Vagina (tissue), 2 donors: ENCODE results near the gene C6orf52. TPM values are rescaled to one million over a fixed set of nuclear protein-coding genes. Genes with fewer than 3 reads are reported as not detected.

Source experiments
- DNase-seq, 2 donors: peaks; one replicate each; pipeline ENCODE4 v3.0.0-alpha.2; 2017; ENCODE audit errors: extremely low spot score in 2 of 2
- H3K27ac ChIP-seq: fragments of 200-600 bp; sonication (generic); one replicate; pipeline ENCODE4 v1.5.1; 2019
- H3K27me3 ChIP-seq: fragments of 200-600 bp; sonication (generic); one replicate; pipeline ENCODE4 v1.5.1; 2019
- H3K36me3 ChIP-seq, 2 donors: fragments of 200-600 bp; sonication (generic); one replicate each; pipeline ENCODE4 v1.5.1; 2017 to 2019
- H3K4me1 ChIP-seq: fragments of 200-600 bp; sonication (generic); one replicate; pipeline ENCODE4 v1.5.1; 2019
- H3K4me3 ChIP-seq, 2 donors: fragments of 200-600 bp; sonication (generic); 1 replicate in 1 of 2; 2 replicates in 1 of 2; pipeline ENCODE4 v1.5.1; 2016 to 2019
- H3K9me3 ChIP-seq: fragments of 200-600 bp; sonication (generic); one replicate; pipeline ENCODE4 v1.5.1; 2019
- CTCF ChIP-seq, 3 experiments: fragments of 450-650 bp in 2 of 3; fragments of 200-600 bp in 1 of 3; sonication (generic) in 1 of 3; IDR thresholded peaks; one replicate each; pipeline ENCODE4 v1.5.1; 2017 to 2019; ENCODE audit warnings: antibody characterized with exemption in 3 of 3, mild to moderate bottlenecking in 2 of 3, moderate library complexity in 2 of 3
- POLR2A ChIP-seq, 2 donors: fragments of 450-650 bp; IDR thresholded peaks; one replicate each; pipeline ENCODE4 v1.6.1; 2017; ENCODE audit warnings: antibody characterized with exemption in 2 of 2, mild to moderate bottlenecking in 2 of 2, moderate library complexity in 2 of 2
- POLR2AphosphoS5 ChIP-seq, 2 donors: sonication (generic); formaldehyde crosslinking; IDR thresholded peaks; one replicate each; pipeline ENCODE4 v1.9.0; 2017; ENCODE audit warnings: antibody characterized with exemption in 2 of 2, mild to moderate bottlenecking in 2 of 2, low read depth in 1 of 2; ENCODE audit not compliant: insufficient read depth in 1 of 2
- intact Hi-C: fragments of 100-400 bp; cut with DNase I; formaldehyde crosslinking; loops from one replicate; pipeline ENCODE4 v1.15.1; 2023
- total RNA-seq: library from RNA; depleted of rRNA; stranded (reverse); fragments of >200 nt; gene quantifications from one replicate; pipeline ENCODE4 v1.2.3, GENCODE V29; 2016

C6orf52 gene
- total RNA-seq, 1 donor from 2014 or later, result not detected

DNA sequence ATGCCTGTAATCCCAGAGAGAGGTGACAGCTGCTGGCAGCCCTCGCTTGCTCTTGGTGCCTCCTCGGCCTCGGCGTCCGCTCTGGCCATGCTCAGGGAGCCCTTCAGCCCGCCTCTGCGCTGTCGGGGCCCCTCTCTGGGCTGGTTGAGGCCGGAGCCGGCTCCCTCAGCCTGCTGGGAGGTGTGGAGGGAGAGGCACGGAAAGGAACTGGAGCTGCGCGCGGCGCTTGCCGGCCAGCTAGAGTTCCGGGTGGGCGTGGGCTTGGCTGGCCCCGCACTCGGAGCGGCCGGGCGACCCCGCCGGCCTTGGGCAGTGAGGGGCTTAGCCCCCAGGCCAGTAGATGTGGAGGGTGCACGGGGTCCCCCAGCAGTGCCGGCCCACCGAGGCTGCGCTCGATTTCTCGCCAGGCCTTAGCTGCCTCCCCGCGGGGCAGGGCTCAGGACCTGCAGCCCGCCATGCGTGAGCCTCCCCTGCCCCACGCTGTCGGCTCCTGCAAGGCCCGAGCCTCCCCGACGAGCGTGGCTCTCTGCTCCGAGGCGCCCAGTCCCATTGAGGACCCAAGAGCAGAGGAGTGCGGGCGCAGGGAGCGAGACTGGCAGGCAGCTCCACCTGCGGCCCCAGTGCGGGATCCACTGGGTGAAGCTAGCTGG lies 34.6 kb downstream of the C6orf52 start:
- Histone ChIP-seq H3K36me3 (no peaks in the 10 kb centered on the region), H3K4me1 (no peaks in the 10 kb centered on the region), H3K9me3 (no peaks in the 10 kb centered on the region), H3K27me3 (no peaks in the 10 kb centered on the region), H3K27ac (no peak overlapping the region), H3K4me3 (peak overlapping the region in 1 of 2 donors; percentile 35)
- DNase-seq, result no peak
- TF ChIP-seq CTCF (IDR thresholded peaks at IDR 0.05), result no peak
- no peak for TF ChIP-seq POLR2A (IDR thresholded peaks at IDR 0.05)
- TF ChIP-seq POLR2AphosphoS5 (IDR thresholded peaks at IDR 0.05; ENCODE audit: insufficient read depth in 1 of 2, low read depth in 1 of 2), result no peak
- intact Hi-C loops, result no loop called here

DNA sequence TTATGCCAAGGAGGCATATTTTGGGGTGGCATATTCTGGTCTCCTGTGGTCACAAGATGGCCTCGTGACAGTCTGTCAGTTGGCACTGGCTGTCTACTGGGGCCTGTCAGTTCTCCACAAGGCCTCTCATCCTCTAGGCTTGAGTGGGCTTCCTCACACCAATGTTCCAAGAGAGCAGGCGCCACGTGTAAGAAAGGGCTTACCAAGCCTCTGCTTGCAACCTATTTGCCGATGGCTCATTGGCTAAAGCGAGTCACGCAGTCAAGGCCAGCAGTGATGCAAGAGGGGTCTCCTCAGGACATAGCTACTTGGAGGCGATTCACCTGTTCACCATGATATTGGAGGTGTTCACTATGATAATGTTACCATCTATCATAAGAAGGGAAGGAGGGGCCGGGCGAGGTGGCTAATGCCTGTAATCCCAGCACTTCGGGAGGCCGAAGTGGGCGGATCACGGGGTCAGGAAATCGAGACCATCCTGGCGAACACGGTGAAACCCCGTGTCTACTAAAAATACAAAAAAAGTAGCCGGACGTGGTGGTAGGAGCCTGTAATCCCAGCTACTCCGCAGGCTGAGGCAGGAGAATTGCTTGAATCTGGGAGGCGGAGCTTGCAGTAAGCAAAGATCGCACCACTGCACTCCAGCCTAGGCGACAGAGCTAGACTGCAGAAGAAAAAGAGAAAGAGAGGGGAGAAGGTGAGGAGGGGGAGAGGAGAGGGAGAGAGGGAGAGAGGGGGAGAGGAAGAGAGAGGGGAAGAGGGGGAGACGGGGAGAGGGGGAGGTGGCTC lies 35.3 kb downstream of the C6orf52 start:
- TF ChIP-seq POLR2AphosphoS5 (IDR thresholded peaks at IDR 0.05; ENCODE audit: insufficient read depth in 1 of 2, low read depth in 1 of 2), result no peak
- TF ChIP-seq POLR2A (IDR thresholded peaks at IDR 0.05), result no peak
- no peak for TF ChIP-seq CTCF (IDR thresholded peaks at IDR 0.05)
- Histone ChIP-seq H3K9me3 (no peaks in the 10 kb centered on the region), H3K27ac (no peak overlapping the region), H3K4me1 (no peaks in the 10 kb centered on the region), H3K27me3 (no peaks in the 10 kb centered on the region), H3K36me3 (no peaks in the 10 kb centered on the region), H3K4me3 (peak overlapping the region in 1 of 2 donors; percentile 35)
- intact Hi-C loops, result no loop called here
- no peak for DNase-seq

GRCh38 chr6:10655508-10656055 lies 38.8 kb downstream of the C6orf52 start:
- no peak for TF ChIP-seq POLR2AphosphoS5 (IDR thresholded peaks at IDR 0.05; ENCODE audit: insufficient read depth in 1 of 2, low read depth in 1 of 2)
- intact Hi-C loops, result no loop called here
- Histone ChIP-seq H3K27ac (no peak overlapping the region), H3K36me3 (no peaks in the 10 kb centered on the region), H3K27me3 (no peaks in the 10 kb centered on the region), H3K4me3 (no peak overlapping the region), H3K4me1 (no peaks in the 10 kb centered on the region), H3K9me3 (no peaks in the 10 kb centered on the region)
- DNase-seq, result no peak

DNA sequence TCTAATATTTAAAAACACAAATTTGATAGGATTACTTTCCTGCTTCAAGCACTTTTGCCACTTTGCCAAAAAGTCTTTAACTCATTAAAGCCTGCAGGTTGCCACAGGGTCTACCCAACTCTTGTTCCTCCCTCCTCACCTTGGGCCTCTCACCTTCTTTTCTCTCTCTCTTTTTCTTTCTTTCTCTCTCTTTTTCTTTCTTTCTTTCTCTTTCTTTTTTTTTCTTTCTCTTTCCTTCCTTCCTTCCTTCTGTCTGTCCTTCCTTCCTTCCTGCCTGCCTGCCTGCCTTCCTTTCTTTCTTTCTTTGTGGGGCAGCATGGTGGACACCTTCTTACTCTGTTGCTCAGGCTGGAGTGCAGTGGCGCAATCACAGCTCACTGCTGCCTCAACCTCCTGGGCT lies 50.2 kb downstream of the C6orf52 start:
- Histone ChIP-seq H3K4me3 (no peak overlapping the region), H3K4me1 (no peaks in the 10 kb centered on the region), H3K27me3 (no peaks in the 10 kb centered on the region), H3K27ac (no peak overlapping the region), H3K9me3 (no peaks in the 10 kb centered on the region), H3K36me3 (no peaks in the 10 kb centered on the region)
- TF ChIP-seq POLR2AphosphoS5 (IDR thresholded peaks at IDR 0.05; ENCODE audit: insufficient read depth in 1 of 2, low read depth in 1 of 2), result no peak
- TF ChIP-seq POLR2A (IDR thresholded peaks at IDR 0.05), result no peak
- no peak for TF ChIP-seq CTCF (IDR thresholded peaks at IDR 0.05)
- DNase-seq, result no peak
- intact Hi-C loops, result no loop called here

GRCh38 chr6:10643201-10643651 lies 51.2 kb downstream of the C6orf52 start:
- H3K27ac ChIP-seq, result no peak overlapping the region
- no peaks in the 10 kb centered on the region for H3K9me3 ChIP-seq
- no peaks in the 10 kb centered on the region for H3K4me1 ChIP-seq
- H3K27me3 ChIP-seq, result no peaks in the 10 kb centered on the region
- DNase-seq, result no peak
- intact Hi-C loops, result no loop called here
- no peak for TF ChIP-seq POLR2A (IDR thresholded peaks at IDR 0.05)
- no peak for TF ChIP-seq CTCF (IDR thresholded peaks at IDR 0.05)
- no peak for TF ChIP-seq POLR2AphosphoS5 (IDR thresholded peaks at IDR 0.05; ENCODE audit: insufficient read depth in 1 of 2, low read depth in 1 of 2)
- no peak overlapping the region for H3K4me3 ChIP-seq
- H3K36me3 ChIP-seq, result no peaks in the 10 kb centered on the region
